Keratinocyte (primary cell): ENCODE data around the gene SMC4. TPM values are rescaled to one million over a fixed set of nuclear protein-coding genes. Genes with fewer than 3 reads are reported as not detected.

Experiments used
- DNase-seq: peaks from one replicate; pipeline ENCODE4 v3.0.0-alpha.2; 2011; ENCODE audit warnings: low read depth, missing footprints, low spot score
- FAIRE-seq: peaks from 2 replicates; lab custom pipeline; 2011; peaks lifted over from hg19 to GRCh38; lab: Jason Lieb, UNC
- H2AFZ ChIP-seq: 2 replicates; pipeline ENCODE4 v1.6.0; 2012; ENCODE audit warnings: low read length, control low read depth, inconsistent platforms; ENCODE audit not compliant: control insufficient read depth
- H3K27ac ChIP-seq: 2 replicates; pipeline ENCODE4 v1.5.1; 2011; ENCODE audit warnings: low read length; ENCODE audit not compliant: control insufficient read depth, insufficient read depth
- H3K27me3 ChIP-seq: 3 replicates; pipeline ENCODE4 v1.6.0; 2011; ENCODE audit warnings: low read length; ENCODE audit not compliant: control insufficient read depth, insufficient read depth; ENCODE audit errors: extremely low read depth
- H3K36me3 ChIP-seq, 2 experiments: 2 replicates in 1 of 2; 3 replicates in 1 of 2; pipeline ENCODE4 v1.5.1; 2011; ENCODE audit warnings: low read length in 2 of 2, mild to moderate bottlenecking in 1 of 2; ENCODE audit not compliant: control insufficient read depth in 2 of 2, insufficient read depth in 2 of 2; ENCODE audit errors: extremely low read depth in 1 of 2
- H3K4me1 ChIP-seq: 3 replicates; pipeline ENCODE4 v1.5.1; 2011; ENCODE audit warnings: low read length; ENCODE audit not compliant: control insufficient read depth, insufficient read depth; ENCODE audit errors: extremely low read depth
- H3K4me2 ChIP-seq: 3 replicates; pipeline ENCODE4 v1.6.0; 2011; ENCODE audit warnings: low read depth, low read length; ENCODE audit not compliant: control insufficient read depth, insufficient read depth; ENCODE audit errors: extremely low read depth
- H3K4me3 ChIP-seq, 3 experiments: fragments of 200-600 bp in 1 of 3; sonication (generic) in 1 of 3; 2 replicates in 2 of 3; 3 replicates in 1 of 3; pipeline ENCODE4 v1.5.1; 2011 to 2016; ENCODE audit warnings: low read length in 3 of 3, mild to moderate bottlenecking in 3 of 3, control low read depth in 2 of 3, inconsistent platforms in 1 of 3, low read depth in 1 of 3, mixed read lengths in 1 of 3, mixed run types in 1 of 3, moderate library complexity in 1 of 3; ENCODE audit not compliant: control insufficient read depth in 2 of 3, insufficient read depth in 2 of 3; ENCODE audit errors: extremely low read depth in 1 of 3
- H3K79me2 ChIP-seq: 2 replicates; pipeline ENCODE4 v1.6.0; 2012; ENCODE audit warnings: low read length; ENCODE audit not compliant: control insufficient read depth, insufficient read depth
- H3K9ac ChIP-seq: 3 replicates; pipeline ENCODE4 v1.6.0; 2011; ENCODE audit warnings: low read length; ENCODE audit not compliant: control insufficient read depth, insufficient read depth; ENCODE audit errors: extremely low read depth
- H3K9me1 ChIP-seq: 3 replicates; pipeline ENCODE4 v1.6.0; 2011; ENCODE audit warnings: low read length; ENCODE audit not compliant: control insufficient read depth, insufficient read depth; ENCODE audit errors: extremely low read depth
- H3K9me3 ChIP-seq: 2 replicates; pipeline ENCODE4 v1.5.1; 2012; ENCODE audit warnings: low read depth, low read length; ENCODE audit not compliant: control insufficient read depth
- H4K20me1 ChIP-seq: 3 replicates; pipeline ENCODE4 v1.6.0; 2011; ENCODE audit warnings: low read length; ENCODE audit not compliant: control insufficient read depth, insufficient read depth; ENCODE audit errors: extremely low read depth
- CTCF ChIP-seq, 3 experiments: IDR thresholded peaks in 1 of 3; conservative IDR thresholded peaks in 1 of 3; optimal IDR thresholded peaks in 1 of 3; 2 replicates in 2 of 3; 3 replicates in 1 of 3; pipeline versions ENCODE3 to v1.5.1; 2011; ENCODE audit warnings: low read length in 3 of 3, mild to moderate bottlenecking in 3 of 3, moderate library complexity in 2 of 3, control low read depth in 1 of 3, inconsistent platforms in 1 of 3; ENCODE audit not compliant: insufficient read depth in 2 of 3; ENCODE audit errors: extremely low read depth in 1 of 3
- EZH2 ChIP-seq: IDR thresholded peaks from one replicate; pipeline ENCODE4 v1.6.1; 2012; ENCODE audit warnings: inconsistent platforms, mild to moderate bottlenecking, low read length, moderate library complexity
- dilution Hi-C: fragments of 300-500 bp; cut with MboI; formaldehyde crosslinking; loops from one replicate; pipeline ENCODE4 v1.7.0; 2020; ENCODE audit warnings: low sequenced_read_pairs; ENCODE audit not compliant: extremely low pct_ligation_motif_present
- polyA plus RNA-seq, 5 experiments: library from polyadenylated mRNA; depleted of rRNA in 3 of 5; stranded (reverse) in 3 of 5; stranded (forward) in 1 of 5; unstranded in 1 of 5; fragments of >200 nt; gene quantifications; 1 replicate in 1 of 5; 2 replicates in 3 of 5; 3 replicates in 1 of 5; pipeline versions ENCODE4 v1.2.1 to v1.2.3, GENCODE V29; 2011 to 2012; ENCODE audit warnings: missing spikeins in 2 of 5, low read depth in 1 of 5, low replicate concordance in 1 of 5

The SMC4 gene
- polyA plus RNA-seq, 1 donor (not counting 4 experiments of a cell fraction or from before 2014, with no cell fraction given) = 45.2 TPM

- H3K9me3 ChIP-seq = peaks cover 7% of the 10 kb centered on the region
- no peak for TF ChIP-seq EZH2
- no peak for TF ChIP-seq CTCF (optimal IDR thresholded peaks at IDR 0.05 in 1 of 3, IDR thresholded peaks at IDR 0.05 in 1 of 3, conservative IDR thresholded peaks at IDR 0.05 in 1 of 3; ENCODE audit: extremely low read depth in 1 of 3, insufficient read depth in 2 of 3, low read length in 3 of 3)
- H4K20me1 ChIP-seq = no peaks in the 10 kb centered on the region
- H3K4me3 ChIP-seq = no peak overlapping the region
- dilution Hi-C loops = no loop called here
- peaks cover 18% of the 10 kb centered on the region for H3K4me1 ChIP-seq
- no peak overlapping the region for H3K9ac ChIP-seq
- no peaks in the 10 kb centered on the region for H3K27me3 ChIP-seq
- peaks cover 0 to 1% of the 10 kb centered on the region in 2 experiments for H3K36me3 ChIP-seq
- peaks cover 2% of the 10 kb centered on the region for H3K9me1 ChIP-seq
- FAIRE-seq (no peak), DNase-seq (no peak)
- H3K27ac ChIP-seq = no peak overlapping the region
- no peak overlapping the region for H2AFZ ChIP-seq
- H3K79me2 ChIP-seq = no peaks in the 10 kb centered on the region
- no peak overlapping the region for H3K4me2 ChIP-seq
Observed at GRCh38 chr3:160475153-160475552, 75.7 kb downstream of the SMC4 start.

GRCh38 chr3:160475884-160476283 lies 76.4 kb downstream of the SMC4 start:
- no peak overlapping the region for H3K4me2 ChIP-seq
- H4K20me1 ChIP-seq = no peaks in the 10 kb centered on the region
- peaks cover 18% of the 10 kb centered on the region for H3K4me1 ChIP-seq
- peaks cover 2% of the 10 kb centered on the region for H3K9me1 ChIP-seq
- peaks cover 2% of the 10 kb centered on the region for H3K9me3 ChIP-seq
- no peaks in the 10 kb centered on the region for H3K27me3 ChIP-seq
- no peak overlapping the region for H3K4me3 ChIP-seq
- no peaks in the 10 kb centered on the region for H3K79me2 ChIP-seq
- no peak overlapping the region for H2AFZ ChIP-seq
- FAIRE-seq (no peak), DNase-seq (no peak)
- TF ChIP-seq EZH2 (no peak), CTCF (optimal IDR thresholded peaks at IDR 0.05 in 1 of 3, IDR thresholded peaks at IDR 0.05 in 1 of 3, conservative IDR thresholded peaks at IDR 0.05 in 1 of 3; ENCODE audit: extremely low read depth in 1 of 3, insufficient read depth in 2 of 3, low read length in 3 of 3) (no peak)
- dilution Hi-C loops = no loop called here
- H3K9ac ChIP-seq = no peak overlapping the region
- no peak overlapping the region for H3K27ac ChIP-seq
- peaks cover 0 to 1% of the 10 kb centered on the region in 2 experiments for H3K36me3 ChIP-seq
